Heart left ventricle (tissue), 13 donors: ENCODE measurements around the gene NTM.

ENCODE experiments used
- CTCF ChIP-seq, 12 donors: fragments of 200-600 bp; sonication (generic) in 4 of 12; IDR thresholded peaks; one replicate each; pipeline versions ENCODE4 v1.5.0 to v1.8.0; 2018 to 2022; ENCODE audit warnings: antibody characterized with exemption in 12 of 12, mild to moderate bottlenecking in 5 of 12
- POLR2A ChIP-seq, 2 donors: fragments of 450-650 bp; IDR thresholded peaks; one replicate each; pipeline ENCODE4 v1.6.1; 2017; ENCODE audit warnings: antibody characterized with exemption in 2 of 2, mild to moderate bottlenecking in 2 of 2, moderate library complexity in 2 of 2
- donor health status: ischemic (EF 13 %, LVEDD 7.1; RV severe dilation, severe dysfunction).
- donor health status: DM: no; HTN: yes; CAD: no.
- donor health status: DM: no; HTN: no; CAD: no.
- donor health status: ischemic (EF 25% LVEDD 6.9; RV normal size, moderate dysfunction).
- donor health status: ischemic (EF 25% LVEDD 5.7; RV mildly dilated, moderate dysfunction).
- donor health status: ischemic (EF 35%, LVEDD 5.7; RV mildly dilated, moderate dysfunction).
- donor health status: nonischemic (EF 11% LVEDD 7.7; RV severe dilation, severe dysfunction).
- donor health status: DM: yes; HTN: yes; CAD: no.
- donor health status: PGD.
- donor health status: ischemic (EF 29% LVEDD 5.4; RV normal size, mild dysfunction).
- donor health status: nonischemic (EF 23%, LVEDD 6.1; RV moderate dilation, normal function).

GRCh38 chr11:131816051-131816450, 445.6 kb downstream of the NTM start:
- TF ChIP-seq CTCF (IDR thresholded peaks at IDR 0.05) = no peak
- TF ChIP-seq POLR2A (IDR thresholded peaks at IDR 0.05) = no peak
